ENCODE results near the gene CCL16. TPM values are rescaled to one million over a fixed set of nuclear protein-coding genes. Genes with fewer than 3 reads are reported as not detected.
A peak's percentile ranks its signal among the peaks of the same experiment; 100 is the strongest.
"Not testable (repeated sequence)": the region's sequence is repeated elsewhere in the genome, so short reads cannot be mapped to it uniquely, and the experiment has no call there.

Gene CCL16
- total RNA-seq, 4 donors from 2014 or later: 0.95 TPM; not detected in 3

DNA sequence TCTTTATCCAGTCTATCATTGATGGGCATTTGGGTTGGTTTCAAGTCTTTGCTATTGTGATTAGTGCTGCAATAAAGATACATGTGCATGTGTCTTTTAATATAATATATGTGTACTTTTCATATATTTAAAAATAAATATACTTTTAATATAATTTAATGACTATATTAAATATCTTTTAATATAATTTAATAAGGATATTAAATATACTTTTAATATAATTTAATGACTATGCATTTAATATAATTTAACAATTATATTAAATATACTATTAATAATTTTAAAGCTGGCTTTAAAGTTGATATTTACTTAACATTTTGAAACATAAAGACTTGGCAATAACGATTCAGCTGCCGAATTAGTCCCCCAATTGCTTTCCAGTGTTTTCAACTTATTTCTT is 35.3 kb upstream of the CCL16 start:
- 83 to 94% methylated on average over 2 of the region's 2 CpGs for WGBS, 2 donors
- H3K36me3 ChIP-seq: no peaks in the 10 kb centered on the region
- DNase-seq: no peak
- TF ChIP-seq, protein P1, sequence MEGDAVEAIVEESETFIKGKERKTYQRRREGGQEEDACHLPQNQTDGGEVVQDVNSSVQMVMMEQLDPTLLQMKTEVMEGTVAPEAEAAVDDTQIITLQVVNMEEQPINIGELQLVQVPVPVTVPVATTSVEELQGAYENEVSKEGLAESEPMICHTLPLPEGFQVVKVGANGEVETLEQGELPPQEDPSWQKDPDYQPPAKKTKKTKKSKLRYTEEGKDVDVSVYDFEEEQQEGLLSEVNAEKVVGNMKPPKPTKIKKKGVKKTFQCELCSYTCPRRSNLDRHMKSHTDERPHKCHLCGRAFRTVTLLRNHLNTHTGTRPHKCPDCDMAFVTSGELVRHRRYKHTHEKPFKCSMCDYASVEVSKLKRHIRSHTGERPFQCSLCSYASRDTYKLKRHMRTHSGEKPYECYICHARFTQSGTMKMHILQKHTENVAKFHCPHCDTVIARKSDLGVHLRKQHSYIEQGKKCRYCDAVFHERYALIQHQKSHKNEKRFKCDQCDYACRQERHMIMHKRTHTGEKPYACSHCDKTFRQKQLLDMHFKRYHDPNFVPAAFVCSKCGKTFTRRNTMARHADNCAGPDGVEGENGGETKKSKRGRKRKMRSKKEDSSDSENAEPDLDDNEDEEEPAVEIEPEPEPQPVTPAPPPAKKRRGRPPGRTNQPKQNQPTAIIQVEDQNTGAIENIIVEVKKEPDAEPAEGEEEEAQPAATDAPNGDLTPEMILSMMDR (IDR thresholded peaks at IDR 0.05): no peak
- no peak for TF ChIP-seq POLR2A (IDR thresholded peaks at IDR 0.05)
- H3K4me3 ChIP-seq: no peak overlapping the region
- intact Hi-C loops (cut with DNase I): no loop called here
- no peak overlapping the region for H3K27ac ChIP-seq
- peaks cover 0 to 4% (median 0%) of the 10 kb centered on the region in 3 donors for H3K9me3 ChIP-seq
- no peaks in the 10 kb centered on the region for H3K4me1 ChIP-seq
- no peaks in the 10 kb centered on the region for H3K27me3 ChIP-seq

DNA sequence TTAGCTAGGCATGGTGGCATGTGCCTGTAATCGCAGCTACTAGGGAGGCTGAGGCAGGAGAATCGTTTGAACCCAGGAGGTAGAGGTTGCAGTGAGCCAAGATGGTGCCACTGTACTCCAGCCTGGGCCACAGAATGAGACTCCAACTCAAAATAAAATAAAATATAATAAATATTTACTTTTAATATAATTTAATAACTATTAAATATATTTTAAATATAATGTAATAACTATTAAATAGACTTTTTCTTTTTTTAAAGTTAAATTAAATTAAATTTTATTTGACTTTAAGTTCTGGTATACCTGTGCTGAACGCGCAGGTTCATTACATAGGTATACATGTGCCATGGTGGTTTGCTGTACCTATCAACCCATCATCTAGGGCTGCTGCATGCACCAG is 34.6 kb upstream of the CCL16 start:
- intact Hi-C loops (cut with DNase I): not testable (repeated sequence)
- WGBS, 2 donors: 81 to 82% methylated on average over 4 of the region's 4 CpGs

DNA sequence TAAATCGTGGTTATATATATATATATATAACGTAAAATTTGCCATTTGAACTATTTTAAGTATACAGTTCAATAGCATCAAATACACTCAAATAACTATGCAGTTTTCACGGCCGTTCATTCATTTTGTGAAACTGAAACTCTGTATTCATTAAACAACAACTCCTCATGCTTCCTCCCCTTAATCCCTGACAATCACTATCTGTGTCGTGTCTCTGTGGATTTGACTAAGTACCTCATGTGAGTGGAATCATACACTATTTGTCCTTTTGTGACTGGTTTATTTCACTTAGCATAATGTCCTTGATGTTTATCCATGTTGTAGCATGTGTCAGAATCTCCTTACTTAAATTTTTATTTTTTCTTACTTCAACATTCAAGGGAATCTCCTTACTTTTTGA is 33.6 kb upstream of the CCL16 start:
- Histone ChIP-seq H3K9me3 (peaks cover 0 to 4% (median 0%) of the 10 kb centered on the region in 3 donors), H3K27me3 (no peaks in the 10 kb centered on the region), H3K36me3 (no peaks in the 10 kb centered on the region), H3K4me3 (no peak overlapping the region), H3K27ac (no peak overlapping the region), H3K4me1 (no peaks in the 10 kb centered on the region)
- WGBS, 2 donors: 64 to 72% methylated on average over 5 of the region's 5 CpGs
- intact Hi-C loops (cut with DNase I): no loop called here
- no peak for DNase-seq
- no peak for TF ChIP-seq POLR2A (IDR thresholded peaks at IDR 0.05)

More for the DNA sequence above, 34.6 kb upstream of the CCL16 start:
- H3K27ac ChIP-seq, H3K4me1 ChIP-seq, DNase-seq, H3K9me3 ChIP-seq, H3K4me3 ChIP-seq, H3K27me3 ChIP-seq, H3K36me3 ChIP-seq: not testable (repeated sequence)

DNA sequence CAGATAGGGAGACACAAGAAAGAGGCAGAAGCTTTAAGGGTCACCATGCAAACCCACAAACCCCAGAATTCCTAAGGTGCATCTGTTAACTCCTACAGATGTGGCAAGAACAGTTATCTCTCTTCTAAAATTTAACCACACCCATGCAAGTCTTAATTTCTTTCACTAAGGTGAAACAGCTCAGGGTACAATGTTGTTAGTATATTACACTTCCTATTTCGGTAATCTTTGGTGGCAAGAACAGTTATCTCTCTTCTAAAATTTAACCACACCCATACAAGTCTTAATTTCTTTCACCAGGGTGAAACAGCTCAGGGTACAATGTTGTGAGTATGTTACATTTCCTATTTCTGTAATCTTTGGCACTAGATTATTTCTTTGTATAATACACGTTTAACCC is 29.9 kb upstream of the CCL16 start:
- H3K9me3 ChIP-seq: peaks cover 0 to 4% (median 0%) of the 10 kb centered on the region in 3 donors
- 66 to 71% methylated on average over 2 of the region's 2 CpGs for WGBS, 2 donors
- H3K4me3 ChIP-seq: no peak overlapping the region
- no peak for DNase-seq
- no peak overlapping the region for H3K27ac ChIP-seq
- no peaks in the 10 kb centered on the region for H3K36me3 ChIP-seq
- no peaks in the 10 kb centered on the region for H3K4me1 ChIP-seq
- H3K27me3 ChIP-seq: no peaks in the 10 kb centered on the region
- intact Hi-C loops (cut with DNase I): no loop called here
- TF ChIP-seq POLR2A (IDR thresholded peaks at IDR 0.05): no peak
- TF ChIP-seq, protein P1 (IDR thresholded peaks at IDR 0.05): no peak

DNA sequence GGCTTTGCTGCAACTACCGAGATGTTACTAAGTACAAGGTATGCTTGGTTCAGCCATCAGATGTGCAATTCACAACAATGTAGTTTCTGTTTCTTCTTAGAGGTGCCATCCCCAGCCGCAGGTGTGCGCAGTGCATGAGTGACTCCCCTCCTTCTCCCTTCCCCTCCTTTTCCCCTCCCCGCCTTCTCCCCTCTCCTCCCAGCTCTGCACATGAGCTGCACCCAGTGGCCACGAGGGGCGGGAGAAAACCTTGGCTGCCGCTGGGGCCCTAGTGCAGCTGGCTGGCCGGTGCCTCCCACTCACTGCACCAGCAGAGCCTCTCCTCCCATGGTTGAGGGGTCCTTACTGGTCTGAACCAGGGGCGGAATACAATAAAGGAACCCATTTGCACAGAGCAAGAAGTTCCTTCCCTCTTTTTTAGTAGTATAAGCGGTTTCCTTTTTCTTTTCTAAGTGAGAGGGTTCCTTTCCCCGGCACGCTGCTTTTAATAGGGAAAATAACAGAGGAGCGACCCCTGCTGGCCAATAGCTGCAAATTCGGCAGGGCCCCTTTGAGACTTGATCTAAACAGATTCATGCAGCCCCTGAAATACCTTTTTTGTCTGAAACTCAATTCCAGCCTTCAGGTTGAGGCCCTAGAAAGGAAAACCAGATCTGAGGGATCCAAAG is 27.8 kb upstream of the CCL16 start:
- H3K27me3 ChIP-seq: no peaks in the 10 kb centered on the region
- no peaks in the 10 kb centered on the region for H3K36me3 ChIP-seq
- H3K9me3 ChIP-seq: peaks cover 0 to 4% (median 0%) of the 10 kb centered on the region in 3 donors
- TF ChIP-seq, protein P1 (IDR thresholded peaks at IDR 0.05): peak in 2 of 6 experiments; percentile 17 to 28
- no peak for TF ChIP-seq POLR2A (IDR thresholded peaks at IDR 0.05)
- no peak overlapping the region for H3K4me3 ChIP-seq
- DNase-seq: no peak
- no peak overlapping the region for H3K27ac ChIP-seq
- intact Hi-C loops (cut with DNase I): no loop called here
- WGBS, 2 donors: 70 to 77% methylated on average over 9 to 14 of the region's 14 CpGs
- no peaks in the 10 kb centered on the region for H3K4me1 ChIP-seq

DNA sequence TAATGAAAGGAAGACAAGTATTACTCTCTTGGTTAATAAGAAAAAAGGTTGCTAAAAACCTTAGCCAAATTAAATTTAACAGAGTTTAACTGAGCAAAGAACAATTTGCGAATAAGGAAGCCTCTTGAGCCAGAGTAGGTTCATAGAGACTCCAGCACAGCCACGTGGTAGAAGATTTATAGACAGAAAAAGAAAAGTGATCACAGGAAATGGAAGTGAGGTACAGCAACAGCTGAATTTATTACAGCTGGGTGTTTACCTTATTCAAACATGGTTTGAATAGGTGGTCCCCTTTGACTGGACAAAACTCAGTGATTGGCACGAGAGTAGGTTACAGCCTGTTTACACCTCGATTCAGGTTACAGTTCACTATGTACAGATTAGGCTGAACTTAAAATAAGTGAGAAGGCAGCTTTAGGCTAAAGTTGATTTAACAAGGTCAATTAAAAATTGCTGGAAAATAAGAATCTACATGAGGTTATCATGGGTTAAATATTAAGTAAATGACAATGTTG is 23.4 kb upstream of the CCL16 start:
- H3K27ac ChIP-seq: no peak overlapping the region
- no peaks in the 10 kb centered on the region for H3K9me3 ChIP-seq
- H3K27me3 ChIP-seq: peaks cover 0 to 5% (median 0%) of the 10 kb centered on the region in 4 donors
- no peaks in the 10 kb centered on the region for H3K36me3 ChIP-seq
- intact Hi-C loops (cut with DNase I): no loop called here
- no peak for TF ChIP-seq POLR2A (IDR thresholded peaks at IDR 0.05)
- TF ChIP-seq, protein P1 (IDR thresholded peaks at IDR 0.05): no peak
- no peaks in the 10 kb centered on the region for H3K4me1 ChIP-seq
- WGBS, 2 donors: 39 to 46% methylated on average over 4 of the region's 4 CpGs
- no peak for DNase-seq
- no peak overlapping the region for H3K4me3 ChIP-seq
